ENCODE results near the gene LIMS1. TPM values are rescaled to one million over a fixed set of nuclear protein-coding genes. Genes with fewer than 3 reads are reported as not detected.
"Not testable (repeated sequence)": the region's sequence is repeated elsewhere in the genome, so short reads cannot be mapped to it uniquely, and the experiment has no call there.

Gene LIMS1
- total RNA-seq, 1 donor from 2014 or later = 50.2 TPM

- intact Hi-C loops (cut with DNase I) = no loop called here
- no peak for DNase-seq (ENCODE audit: low spot score)
- no peak for ATAC-seq
These were observed 13.3 kb downstream of the LIMS1 start for GRCh38 chr2:108547606-108548005.

- DNase-seq (ENCODE audit: low spot score) (no peak), ATAC-seq (no peak)
- intact Hi-C loops (cut with DNase I) = no loop called here
These were observed 14.1 kb downstream of the LIMS1 start for GRCh38 chr2:108548208-108549003.

GRCh38 chr2:108552566-108552965, 18.3 kb downstream of the LIMS1 start:
- DNase-seq (ENCODE audit: low spot score) (no peak), ATAC-seq (no peak)
- intact Hi-C loops (cut with DNase I) = no loop called here

GRCh38 chr2:108553209-108553919, 19.1 kb downstream of the LIMS1 start:
- no peak for DNase-seq (ENCODE audit: low spot score)
- peak; percentile 77 for ATAC-seq
- intact Hi-C loops (cut with DNase I) = no loop called here

- intact Hi-C loops (cut with DNase I) = no loop called here
- no peak for DNase-seq (ENCODE audit: low spot score)
- no peak for ATAC-seq
These were observed 20.3 kb downstream of the LIMS1 start for GRCh38 chr2:108554528-108554927.

GRCh38 chr2:108555572-108555971, 21.3 kb downstream of the LIMS1 start:
- intact Hi-C loops (cut with DNase I) = no loop called here
- ATAC-seq (no peak), DNase-seq (ENCODE audit: low spot score) (no peak)

GRCh38 chr2:108556581-108556980, 22.3 kb downstream of the LIMS1 start:
- intact Hi-C loops (cut with DNase I); DNase-seq (ENCODE audit: low spot score); ATAC-seq: not testable (repeated sequence)

GRCh38 chr2:108560241-108560811, 26.1 kb downstream of the LIMS1 start:
- intact Hi-C loops (cut with DNase I) = no loop called here
- no peak for DNase-seq (ENCODE audit: low spot score)
- ATAC-seq = no peak

GRCh38 chr2:108560895-108561530, 26.7 kb downstream of the LIMS1 start:
- DNase-seq (ENCODE audit: low spot score) (no peak), ATAC-seq (no peak)
- intact Hi-C loops (cut with DNase I) = no loop called here

- DNase-seq (ENCODE audit: low spot score) = no peak
- intact Hi-C loops (cut with DNase I) = no loop called here
These were observed 28.0 kb downstream of the LIMS1 start for GRCh38 chr2:108562274-108562673.

GRCh38 chr2:108564510-108564909, 30.2 kb downstream of the LIMS1 start:
- intact Hi-C loops (cut with DNase I) = no loop called here
- no peak for ATAC-seq

More at GRCh38 chr2:108562274-108562673, 28.0 kb downstream of the LIMS1 start:
- no peak for ATAC-seq

GRCh38 chr2:108565778-108566375, 31.6 kb downstream of the LIMS1 start:
- ATAC-seq (no peak), DNase-seq (ENCODE audit: low spot score) (no peak)
- intact Hi-C loops (cut with DNase I) = no loop called here

More at GRCh38 chr2:108564510-108564909, 30.2 kb downstream of the LIMS1 start:
- DNase-seq (ENCODE audit: low spot score) = no peak

GRCh38 chr2:108570416-108570815, 36.1 kb downstream of the LIMS1 start:
- ATAC-seq (no peak), DNase-seq (ENCODE audit: low spot score) (no peak)
- intact Hi-C loops (cut with DNase I) = no loop called here

GRCh38 chr2:108571286-108571685, 37.0 kb downstream of the LIMS1 start:
- intact Hi-C loops (cut with DNase I) = no loop called here
- ATAC-seq = no peak
- no peak for DNase-seq (ENCODE audit: low spot score)

- intact Hi-C loops (cut with DNase I) = no loop called here
- DNase-seq (ENCODE audit: low spot score) (no peak), ATAC-seq (peak; percentile 86)
These were observed 38.8 kb downstream of the LIMS1 start for GRCh38 chr2:108573061-108573460.

- no peak for ATAC-seq
- intact Hi-C loops (cut with DNase I) = no loop called here
- no peak for DNase-seq (ENCODE audit: low spot score)
These were observed 40.1 kb downstream of the LIMS1 start for GRCh38 chr2:108574332-108574731.

- intact Hi-C loops (cut with DNase I) = no loop called here
- ATAC-seq (no peak), DNase-seq (ENCODE audit: low spot score) (no peak)
These were observed 41.1 kb downstream of the LIMS1 start for GRCh38 chr2:108575132-108575966.

- DNase-seq (ENCODE audit: low spot score) (no peak), ATAC-seq (no peak)
- intact Hi-C loops (cut with DNase I) = no loop called here
These were observed 42.8 kb downstream of the LIMS1 start for GRCh38 chr2:108577099-108577498.

Data from sciatic nerve (tissue), 2 donors.